T follicular helper cell (primary cell): ENCODE data around the gene PSD2.

Experiments used
- DNase-seq: peaks from one replicate; pipeline ENCODE4 v3.0.0-alpha.2; 2020; ENCODE audit warnings: low read depth

PSD2 gene

GRCh38 chr5:139811274-139811607, 15.6 kb downstream of the PSD2 start:
- no peak for DNase-seq

GRCh38 chr5:139812323-139812722, 16.7 kb downstream of the PSD2 start:
- no peak for DNase-seq

GRCh38 chr5:139812836-139813805, 17.5 kb downstream of the PSD2 start:
- no peak for DNase-seq

GRCh38 chr5:139814191-139814601, 18.6 kb downstream of the PSD2 start:
- DNase-seq, result no peak

- DNase-seq, result no peak
Observed at GRCh38 chr5:139814704-139815280, 19.2 kb downstream of the PSD2 start.

- no peak for DNase-seq
Observed at GRCh38 chr5:139816566-139816965, 21.0 kb downstream of the PSD2 start.

DNA sequence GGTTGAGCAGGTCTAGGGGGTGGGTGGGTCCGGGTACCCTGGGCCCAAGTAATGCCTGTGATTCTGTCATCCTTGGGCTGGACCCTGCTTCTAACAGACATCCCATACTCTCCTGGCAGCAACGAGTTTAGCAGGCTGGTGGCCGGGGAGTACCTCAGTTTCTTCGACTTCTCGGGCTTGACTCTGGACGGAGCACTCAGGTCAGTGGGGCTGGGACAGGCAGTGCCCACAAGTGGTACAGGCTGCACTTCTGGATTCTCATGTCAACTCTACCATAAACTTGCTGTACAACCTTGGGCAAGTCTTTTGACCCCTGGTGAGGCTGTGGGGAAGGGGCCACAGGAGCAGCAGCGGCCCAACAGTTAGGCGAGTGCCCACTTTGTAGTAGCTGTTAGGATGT, 21.8 kb downstream of the PSD2 start:
- DNase-seq, result no peak

- no peak for DNase-seq
Observed at GRCh38 chr5:139817970-139818369, 22.4 kb downstream of the PSD2 start.

GRCh38 chr5:139820130-139820529, 24.5 kb downstream of the PSD2 start:
- DNase-seq, result no peak

- no peak for DNase-seq
Observed at GRCh38 chr5:139820606-139821005, 25.0 kb downstream of the PSD2 start.

DNA sequence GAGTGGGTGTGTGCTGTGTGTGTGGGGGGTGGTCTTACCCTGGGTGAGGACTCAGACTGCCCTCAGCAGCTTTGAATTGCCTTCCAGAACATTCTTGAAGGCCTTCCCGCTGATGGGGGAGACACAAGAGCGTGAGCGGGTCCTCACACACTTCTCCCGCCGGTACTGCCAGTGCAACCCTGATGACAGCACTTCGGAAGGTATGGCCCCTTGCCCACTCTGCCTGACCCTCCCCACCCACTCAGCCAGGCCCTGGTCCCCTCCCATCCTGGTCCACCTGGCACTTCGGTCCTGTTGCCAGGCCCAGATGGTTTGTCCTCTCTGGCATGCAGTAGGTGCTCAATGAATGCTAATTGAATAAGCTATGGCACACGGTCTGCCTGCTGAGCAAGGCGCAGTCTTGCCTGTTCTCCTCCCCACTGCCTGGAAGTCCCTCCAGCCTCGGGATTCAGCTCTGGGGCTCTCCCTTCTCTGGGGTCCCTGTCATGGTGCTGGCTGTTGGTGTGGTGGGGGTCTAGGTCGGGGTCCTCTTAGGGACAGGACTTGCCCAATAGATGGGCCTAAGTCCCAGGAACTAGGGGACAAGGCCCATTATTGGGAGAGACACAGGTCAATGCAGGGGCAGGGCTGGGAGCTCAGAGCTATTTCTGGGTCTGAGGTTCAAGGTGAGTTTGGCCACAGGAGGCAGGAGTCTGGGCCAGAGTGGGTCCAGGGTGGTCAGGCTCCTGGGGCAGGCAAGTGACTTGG, 26.4 kb downstream of the PSD2 start:
- no peak for DNase-seq

- no peak for DNase-seq
Observed at GRCh38 chr5:139822553-139823425, 27.2 kb downstream of the PSD2 start.

GRCh38 chr5:139823757-139824355, 28.2 kb downstream of the PSD2 start:
- no peak for DNase-seq

DNA sequence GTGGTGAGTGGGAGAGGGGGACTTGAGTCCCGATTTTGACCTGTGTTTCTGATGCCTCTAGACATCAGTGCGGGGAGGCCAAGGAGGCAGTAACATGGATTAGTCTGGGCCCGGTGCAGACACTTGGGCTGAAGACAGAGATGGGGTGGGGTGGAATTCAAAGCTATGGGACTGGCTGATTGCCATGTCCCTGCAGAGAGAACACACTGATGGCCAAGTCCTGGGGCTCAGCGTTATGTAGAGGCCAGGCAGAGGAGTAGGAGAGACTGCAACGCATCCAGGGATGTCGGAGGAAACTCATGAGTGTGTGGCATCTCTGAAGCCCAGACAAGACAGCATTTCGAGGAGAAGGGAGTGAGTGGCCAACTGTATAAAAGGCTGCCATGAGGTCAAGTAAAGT, 30.1 kb downstream of the PSD2 start:
- DNase-seq, result no peak

GRCh38 chr5:139828207-139828895, 32.7 kb downstream of the PSD2 start:
- no peak for DNase-seq

DNA sequence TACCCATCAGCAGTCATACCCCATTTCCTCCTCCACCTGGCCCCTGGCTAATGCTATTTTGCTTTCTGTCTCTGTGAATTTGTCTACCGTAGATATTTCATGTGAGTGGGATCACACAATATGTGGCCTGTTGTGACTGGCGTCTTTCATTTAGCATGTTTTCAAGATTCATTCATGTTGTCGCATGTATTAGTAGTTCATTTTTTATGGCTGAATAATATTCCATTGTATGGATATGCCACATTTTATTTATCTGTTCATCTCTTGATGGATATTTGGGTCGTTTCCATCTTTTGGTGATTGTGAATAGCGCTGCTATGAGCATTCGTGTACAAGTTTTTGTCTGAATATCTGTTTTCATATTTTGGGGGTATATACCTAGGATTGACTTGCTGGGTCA, 33.9 kb downstream of the PSD2 start:
- DNase-seq, result no peak

DNA sequence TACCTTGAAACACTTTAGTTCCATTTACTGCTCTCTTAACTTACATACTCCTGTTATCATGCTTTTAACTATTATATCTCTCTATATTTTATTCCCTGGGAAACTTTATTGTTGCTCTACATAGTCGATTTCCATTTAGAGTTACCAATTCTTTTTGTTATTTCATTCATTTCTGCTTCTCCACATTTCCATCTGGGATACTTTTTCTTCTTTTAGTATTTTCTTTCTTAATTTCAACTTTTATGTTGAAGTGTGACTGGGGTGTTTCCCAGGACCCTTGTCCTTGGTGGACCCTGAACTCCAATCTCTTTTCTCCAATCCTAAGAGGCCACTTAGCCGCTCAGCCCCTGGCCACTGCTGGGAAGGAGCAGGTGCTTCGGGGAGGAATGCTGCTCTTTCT, 36.0 kb downstream of the PSD2 start:
- DNase-seq, result no peak

- no peak for DNase-seq
Observed at GRCh38 chr5:139833525-139833924, 37.9 kb downstream of the PSD2 start.

DNA sequence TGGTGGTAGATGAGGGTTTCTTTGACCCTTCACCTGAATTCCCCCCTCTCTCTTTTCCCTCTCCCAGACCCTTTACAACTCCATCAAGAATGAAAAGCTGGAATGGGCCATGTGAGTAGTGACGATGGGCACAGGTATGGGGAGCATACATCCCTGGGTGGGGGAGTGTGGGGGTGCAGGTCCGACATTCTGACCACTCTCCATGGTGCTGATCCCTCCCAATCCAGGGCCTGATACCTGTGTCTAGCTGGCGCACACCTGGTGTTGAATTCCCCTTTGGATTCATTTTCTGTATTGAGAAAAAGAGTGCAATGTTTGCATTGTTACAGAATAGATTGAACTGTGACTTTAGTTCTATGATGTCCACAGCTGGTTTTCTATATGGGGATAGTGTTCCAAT, 40.0 kb downstream of the PSD2 start:
- DNase-seq, result no peak

DNA sequence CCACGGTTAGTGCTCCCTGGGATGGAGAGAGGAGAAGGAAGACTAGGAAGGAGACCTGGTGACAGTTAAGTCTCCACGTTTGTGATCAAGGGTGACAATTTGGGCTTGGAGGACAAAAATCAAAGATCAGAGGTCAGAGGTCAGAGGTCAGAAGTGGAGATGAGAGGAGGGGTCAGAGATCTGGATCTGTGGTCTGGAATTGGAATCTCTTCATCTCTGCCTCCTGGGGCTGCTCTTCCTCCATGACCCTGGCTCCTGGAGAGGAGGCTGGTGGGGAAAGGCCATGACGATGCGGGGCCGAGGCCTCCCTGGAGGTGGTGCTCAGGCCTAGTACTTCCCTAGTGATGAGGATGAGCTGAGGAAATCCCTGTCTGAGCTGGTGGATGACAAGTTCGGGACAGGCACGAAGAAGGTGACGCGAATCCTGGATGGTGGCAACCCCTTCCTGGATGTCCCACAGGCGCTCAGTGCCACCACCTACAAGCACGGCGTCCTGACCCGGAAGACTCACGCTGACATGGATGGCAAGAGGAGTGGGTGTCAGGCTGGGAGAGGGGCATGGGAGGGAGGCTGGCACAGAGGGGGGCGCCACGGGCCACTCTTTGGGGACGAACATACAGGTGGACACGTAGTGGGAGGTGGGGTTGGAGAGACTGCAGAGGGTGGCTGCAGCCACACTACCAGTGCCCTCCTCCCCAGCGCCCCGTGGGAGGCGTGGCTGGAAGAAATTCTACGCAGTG, 41.0 kb downstream of the PSD2 start:
- no peak for DNase-seq
